ENCODE measurements around the gene GAPVD1.

The GAPVD1 gene

DNA sequence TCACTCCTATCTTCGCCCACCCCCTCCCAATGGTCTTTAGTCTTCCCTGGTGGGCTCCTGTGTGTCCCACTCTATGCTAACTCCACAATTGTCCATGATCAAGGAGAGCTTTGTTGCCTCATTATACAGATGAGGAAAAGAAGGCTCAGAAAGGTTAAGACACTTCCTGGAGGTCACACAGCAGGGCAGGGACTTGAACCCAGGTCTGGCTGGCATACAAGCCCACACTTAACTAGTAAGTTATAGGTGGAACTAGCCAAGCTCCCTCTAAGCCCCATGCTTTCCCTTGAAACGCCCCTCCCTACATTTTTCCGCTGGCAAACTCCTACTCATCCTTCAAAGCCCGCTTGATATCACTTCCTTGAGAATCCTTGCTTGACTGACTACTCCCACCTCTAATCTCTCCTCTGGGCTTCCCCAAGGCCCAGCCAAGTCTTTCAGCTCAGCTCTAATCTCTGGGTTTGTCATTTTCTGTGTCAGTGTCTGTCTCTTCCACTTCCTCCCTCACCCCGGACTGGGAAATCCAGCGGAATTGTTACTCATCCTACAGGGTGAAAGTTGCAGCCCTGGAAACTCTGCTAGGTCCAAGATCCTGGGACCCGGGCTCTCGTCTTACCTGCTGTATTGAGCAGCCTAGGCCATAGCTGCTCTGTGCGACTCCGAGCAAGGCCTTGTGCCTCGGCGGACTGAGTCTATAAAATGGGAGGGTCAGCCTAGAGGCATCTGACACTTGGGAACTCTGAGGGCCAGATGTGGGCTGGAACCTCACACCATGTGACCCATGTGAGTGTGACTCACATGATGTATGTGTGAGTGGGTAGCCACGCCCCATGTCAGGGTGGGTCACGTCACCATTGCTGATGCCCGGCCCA is 144.5 kb downstream of the GAPVD1 start:
- no peak overlapping the region for H3K4me3 Mint-ChIP-seq
- no peak for DNase-seq (ENCODE audit: low spot score)
- H3K36me3 Mint-ChIP-seq (ENCODE audit: low read depth): no peaks in the 10 kb centered on the region
- H3K9me3 Mint-ChIP-seq: no peaks in the 10 kb centered on the region
- peaks cover 13% of the 10 kb centered on the region for H3K4me1 Mint-ChIP-seq (ENCODE audit: low read depth)
- peaks cover 17% of the 10 kb centered on the region for H3K27me3 Mint-ChIP-seq (ENCODE audit: low read depth)
- H3K27ac Mint-ChIP-seq: no peak overlapping the region

- Mint-ChIP-seq H3K36me3 (ENCODE audit: low read depth) (no peaks in the 10 kb centered on the region), H3K27ac (no peak overlapping the region), H3K4me1 (ENCODE audit: low read depth) (peaks cover 13% of the 10 kb centered on the region), H3K4me3 (no peak overlapping the region), H3K27me3 (ENCODE audit: low read depth) (peaks cover 17% of the 10 kb centered on the region), H3K9me3 (no peaks in the 10 kb centered on the region)
- no peak for DNase-seq (ENCODE audit: low spot score)
These were observed 145.1 kb downstream of the GAPVD1 start for GRCh38 chr9:125406810-125407087.

- Mint-ChIP-seq H3K4me1 (ENCODE audit: low read depth) (peaks cover 13% of the 10 kb centered on the region), H3K27me3 (ENCODE audit: low read depth) (peaks cover 17% of the 10 kb centered on the region), H3K36me3 (ENCODE audit: low read depth) (no peaks in the 10 kb centered on the region), H3K9me3 (no peaks in the 10 kb centered on the region), H3K27ac (peak overlapping the region; percentile 31), H3K4me3 (peak overlapping the region; percentile 75)
- DNase-seq (ENCODE audit: low spot score): no peak
These were observed 145.9 kb downstream of the GAPVD1 start for GRCh38 chr9:125407432-125407973.

- H3K36me3 Mint-ChIP-seq (ENCODE audit: low read depth): no peaks in the 10 kb centered on the region
- peak; percentile 65 for DNase-seq (ENCODE audit: low spot score)
- no peak overlapping the region for H3K27ac Mint-ChIP-seq
- peak overlapping the region; percentile 79 for H3K4me3 Mint-ChIP-seq
- H3K27me3 Mint-ChIP-seq (ENCODE audit: low read depth): peaks cover 17% of the 10 kb centered on the region
- no peaks in the 10 kb centered on the region for H3K9me3 Mint-ChIP-seq
- H3K4me1 Mint-ChIP-seq (ENCODE audit: low read depth): peaks cover 13% of the 10 kb centered on the region
These were observed 146.6 kb downstream of the GAPVD1 start for GRCh38 chr9:125407974-125408900.

- DNase-seq (ENCODE audit: low spot score): no peak
- peak overlapping the region; percentile 79 for H3K4me3 Mint-ChIP-seq
- H3K27ac Mint-ChIP-seq: no peak overlapping the region
- H3K4me1 Mint-ChIP-seq (ENCODE audit: low read depth): peaks cover 13% of the 10 kb centered on the region
- no peaks in the 10 kb centered on the region for H3K36me3 Mint-ChIP-seq (ENCODE audit: low read depth)
- peaks cover 17% of the 10 kb centered on the region for H3K27me3 Mint-ChIP-seq (ENCODE audit: low read depth)
- H3K9me3 Mint-ChIP-seq: no peaks in the 10 kb centered on the region
These were observed 147.6 kb downstream of the GAPVD1 start for GRCh38 chr9:125409217-125409636.

- Mint-ChIP-seq H3K36me3 (ENCODE audit: low read depth) (no peaks in the 10 kb centered on the region), H3K27me3 (ENCODE audit: low read depth) (peaks cover 17% of the 10 kb centered on the region), H3K9me3 (no peaks in the 10 kb centered on the region), H3K4me3 (peak overlapping the region; percentile 51), H3K4me1 (ENCODE audit: low read depth) (peaks cover 13% of the 10 kb centered on the region), H3K27ac (peak overlapping the region; percentile 22)
- DNase-seq (ENCODE audit: low spot score): peak; percentile 29
These were observed 148.3 kb downstream of the GAPVD1 start for GRCh38 chr9:125409637-125410521.

GRCh38 chr9:125410522-125410894 is 148.9 kb downstream of the GAPVD1 start:
- Mint-ChIP-seq H3K27me3 (ENCODE audit: low read depth) (peaks cover 17% of the 10 kb centered on the region), H3K9me3 (no peaks in the 10 kb centered on the region), H3K27ac (no peak overlapping the region), H3K36me3 (ENCODE audit: low read depth) (no peaks in the 10 kb centered on the region), H3K4me3 (no peak overlapping the region), H3K4me1 (ENCODE audit: low read depth) (peaks cover 13% of the 10 kb centered on the region)
- no peak for DNase-seq (ENCODE audit: low spot score)

DNA sequence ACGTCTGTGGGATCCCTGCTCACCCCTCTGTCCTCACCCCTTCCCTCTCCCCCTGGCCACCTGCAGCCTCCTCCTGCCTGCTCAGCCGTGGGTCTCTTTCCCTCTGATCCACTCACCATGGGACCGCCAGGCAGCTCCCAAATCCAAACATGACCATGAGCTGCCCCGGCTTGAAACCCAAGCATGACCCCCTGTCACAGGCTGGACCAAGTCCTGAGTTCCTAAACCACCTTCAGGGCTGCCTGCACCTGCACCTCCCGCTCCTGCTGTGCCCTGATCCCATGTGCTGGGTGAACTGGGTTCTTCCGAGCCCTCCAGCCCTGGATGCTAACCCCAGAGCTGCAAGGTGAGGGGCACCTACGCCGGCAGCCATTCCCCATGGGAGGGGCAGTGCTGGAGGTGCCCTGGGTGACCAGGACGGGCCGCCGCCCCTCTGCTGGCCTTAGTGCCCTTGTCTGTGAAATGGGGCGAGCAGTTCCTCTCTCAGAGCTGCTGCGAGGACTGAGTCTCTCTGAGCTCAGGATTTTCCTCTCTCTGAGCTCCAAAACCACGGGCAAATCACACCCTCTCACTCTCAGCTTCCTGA is 149.6 kb downstream of the GAPVD1 start:
- Mint-ChIP-seq H3K36me3 (ENCODE audit: low read depth) (no peaks in the 10 kb centered on the region), H3K27ac (no peak overlapping the region), H3K27me3 (ENCODE audit: low read depth) (peaks cover 17% of the 10 kb centered on the region), H3K4me1 (ENCODE audit: low read depth) (peaks cover 13% of the 10 kb centered on the region), H3K4me3 (no peak overlapping the region), H3K9me3 (no peaks in the 10 kb centered on the region)
- DNase-seq (ENCODE audit: low spot score): no peak

DNA sequence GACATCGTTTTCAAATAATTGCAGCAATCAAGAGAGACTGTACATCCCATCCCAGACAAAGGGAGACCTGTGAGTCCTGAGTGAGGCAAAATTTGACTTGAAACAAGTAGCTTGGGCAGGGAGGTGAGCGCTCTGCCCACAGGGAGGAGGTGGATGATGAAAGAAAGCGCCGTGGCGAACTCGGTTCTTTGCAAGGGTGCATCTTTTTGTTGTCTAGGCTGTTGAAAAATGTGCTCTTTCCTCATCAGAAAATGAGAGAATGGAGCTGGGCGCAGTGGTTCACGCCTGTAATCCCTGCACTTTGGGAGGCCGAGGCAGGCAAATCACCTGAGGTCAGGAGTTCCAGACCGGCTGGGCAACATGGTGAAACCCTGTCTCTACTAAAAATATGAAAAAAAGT is 150.5 kb downstream of the GAPVD1 start:
- no peak overlapping the region for H3K4me3 Mint-ChIP-seq
- no peaks in the 10 kb centered on the region for H3K36me3 Mint-ChIP-seq (ENCODE audit: low read depth)
- DNase-seq (ENCODE audit: low spot score): no peak
- H3K27me3 Mint-ChIP-seq (ENCODE audit: low read depth): peaks cover 15% of the 10 kb centered on the region
- H3K4me1 Mint-ChIP-seq (ENCODE audit: low read depth): peaks cover 13% of the 10 kb centered on the region
- H3K9me3 Mint-ChIP-seq: no peaks in the 10 kb centered on the region
- no peak overlapping the region for H3K27ac Mint-ChIP-seq

GRCh38 chr9:125413579-125413978 is 152.0 kb downstream of the GAPVD1 start:
- DNase-seq (ENCODE audit: low spot score): no peak
- Mint-ChIP-seq H3K4me1 (ENCODE audit: low read depth) (peaks cover 9% of the 10 kb centered on the region), H3K9me3 (no peaks in the 10 kb centered on the region), H3K4me3 (no peak overlapping the region), H3K27ac (no peak overlapping the region), H3K27me3 (ENCODE audit: low read depth) (peaks cover 11% of the 10 kb centered on the region), H3K36me3 (ENCODE audit: low read depth) (no peaks in the 10 kb centered on the region)

DNA sequence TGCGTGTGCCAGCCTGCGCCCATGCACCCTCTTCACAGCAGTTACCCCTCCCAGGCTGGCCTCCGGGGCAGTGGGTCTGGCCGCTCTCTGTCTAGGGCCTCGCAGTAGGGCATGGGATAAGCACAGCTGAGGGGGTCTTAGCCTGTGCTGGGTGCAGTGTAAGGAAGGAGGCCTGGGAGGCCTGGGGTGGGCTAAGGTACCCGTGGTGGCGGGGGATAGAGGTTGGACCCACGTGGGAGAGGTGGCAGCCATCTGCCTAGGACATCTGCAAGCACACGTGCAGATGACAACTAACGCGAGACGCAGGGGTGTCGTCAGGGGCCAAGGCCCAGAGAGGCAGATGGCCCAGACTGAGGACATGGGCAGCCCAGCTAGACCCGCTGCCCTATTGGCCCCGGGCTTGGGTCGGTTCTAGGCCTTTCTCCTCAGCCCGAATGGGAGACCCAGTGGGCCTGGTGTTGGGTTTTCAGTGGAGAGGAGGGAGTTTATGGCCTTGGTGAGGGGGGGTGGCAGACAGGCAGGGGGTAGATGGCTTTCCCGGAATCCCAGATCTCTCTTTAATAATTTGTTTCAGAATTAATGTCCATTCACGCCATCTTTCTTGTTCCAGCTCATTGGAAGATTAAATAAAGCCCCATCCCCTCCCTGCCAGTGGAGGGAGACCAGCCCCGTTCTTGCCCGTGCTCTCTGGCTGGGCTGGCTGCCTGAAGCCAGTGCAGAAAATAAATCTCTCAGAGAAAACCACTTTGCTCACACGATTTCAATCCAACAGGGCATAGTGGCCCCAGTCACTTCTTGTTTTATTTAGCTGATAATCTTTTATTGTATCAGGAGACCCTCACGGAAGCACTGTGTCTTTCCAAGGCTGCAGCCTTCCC is 154.2 kb downstream of the GAPVD1 start:
- DNase-seq (ENCODE audit: low spot score): no peak
- Mint-ChIP-seq H3K4me1 (ENCODE audit: low read depth) (no peaks in the 10 kb centered on the region), H3K27me3 (ENCODE audit: low read depth) (no peaks in the 10 kb centered on the region), H3K9me3 (no peaks in the 10 kb centered on the region), H3K4me3 (no peak overlapping the region), H3K27ac (no peak overlapping the region), H3K36me3 (ENCODE audit: low read depth) (no peaks in the 10 kb centered on the region)

DNA sequence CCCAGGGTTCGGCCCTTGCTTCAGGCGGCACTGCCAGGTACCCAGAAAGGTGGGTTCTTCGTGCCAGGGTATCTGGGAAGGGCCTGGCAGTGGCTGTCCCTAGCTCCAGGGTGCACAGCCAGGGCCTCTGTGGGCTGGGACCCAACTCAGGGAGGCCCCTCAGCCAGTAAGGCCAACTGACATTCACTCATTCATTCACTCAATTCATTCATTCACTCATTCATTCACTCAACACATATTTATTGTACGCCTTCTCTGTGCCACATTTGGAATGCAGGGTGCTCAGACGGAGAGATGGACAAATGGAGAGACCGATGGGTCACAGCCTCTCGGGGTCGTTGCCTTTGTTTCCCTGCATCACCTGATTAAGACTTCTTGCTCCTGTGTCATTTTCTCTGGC is 154.9 kb downstream of the GAPVD1 start:
- H3K4me1 Mint-ChIP-seq (ENCODE audit: low read depth): no peaks in the 10 kb centered on the region

More for the DNA sequence above, 154.9 kb downstream of the GAPVD1 start:
- no peak overlapping the region for H3K4me3 Mint-ChIP-seq
- no peak overlapping the region for H3K27ac Mint-ChIP-seq
- no peaks in the 10 kb centered on the region for H3K9me3 Mint-ChIP-seq
- H3K36me3 Mint-ChIP-seq (ENCODE audit: low read depth): no peaks in the 10 kb centered on the region
- no peak for DNase-seq (ENCODE audit: low spot score)
- H3K27me3 Mint-ChIP-seq (ENCODE audit: low read depth): no peaks in the 10 kb centered on the region
